GM18868 (cell line): ENCODE measurements around the gene POLR3GL.
"Not testable (repeated sequence)": the region's sequence is repeated elsewhere in the genome, so short reads cannot be mapped to it uniquely, and the experiment has no call there.

Experiments used
- ATAC-seq: cut with Tn5 transposase; IDR thresholded peaks from one replicate; pipeline ENCODE4 v1.9.1; 2021; ENCODE audit warnings: mild to moderate bottlenecking, moderate library complexity; ENCODE audit not compliant: unreplicated experiment

The POLR3GL gene

GRCh38 chr1:146019231-146020057 is 55.0 kb downstream of the POLR3GL start:
- ATAC-seq = no peak

DNA sequence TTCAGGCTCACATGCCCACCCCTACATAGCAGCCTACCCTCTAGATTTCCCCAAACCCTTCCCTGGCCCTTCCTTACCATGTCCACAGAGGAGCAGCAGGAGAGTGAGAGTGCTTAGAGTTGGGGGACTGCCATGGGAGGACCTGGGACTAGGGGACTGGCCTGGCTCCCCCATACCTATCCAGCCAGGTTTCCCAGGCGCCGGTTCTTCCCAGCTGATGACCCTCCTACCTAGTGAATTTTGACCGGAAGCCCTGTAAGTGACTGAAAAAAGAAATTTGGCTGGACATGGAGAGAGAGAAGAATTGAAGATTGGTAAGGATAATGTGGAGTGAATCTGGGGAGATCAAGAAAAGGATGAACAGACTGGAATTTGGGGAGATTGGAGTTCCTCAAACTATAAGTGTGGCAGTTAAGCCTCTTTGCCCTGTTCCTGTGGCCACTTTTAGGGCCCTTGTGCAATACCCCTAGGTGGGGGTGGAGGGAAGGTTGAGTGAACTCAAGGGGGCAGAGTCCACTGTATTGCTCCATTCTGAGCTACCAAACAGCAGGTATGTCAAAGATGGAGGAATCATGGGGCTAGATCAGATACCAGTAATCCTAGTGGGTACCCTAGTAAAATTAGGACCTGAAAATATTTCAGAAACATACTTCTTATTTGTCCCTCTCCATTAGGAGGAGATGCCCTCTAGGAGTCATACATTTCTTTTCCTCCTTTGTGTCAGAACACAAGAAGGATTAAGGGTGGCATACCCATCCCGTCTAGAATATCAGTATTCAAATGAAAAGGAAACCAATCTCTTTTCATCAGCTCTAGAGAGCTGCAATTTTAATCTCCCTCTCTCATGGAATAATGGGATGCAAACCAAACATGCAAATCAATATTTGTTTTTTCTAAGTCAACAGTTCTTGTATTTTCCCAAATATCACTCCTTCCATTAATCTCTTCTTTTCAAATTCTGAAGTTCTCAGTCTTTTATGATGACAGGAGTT is 55.9 kb downstream of the POLR3GL start:
- no peak for ATAC-seq

DNA sequence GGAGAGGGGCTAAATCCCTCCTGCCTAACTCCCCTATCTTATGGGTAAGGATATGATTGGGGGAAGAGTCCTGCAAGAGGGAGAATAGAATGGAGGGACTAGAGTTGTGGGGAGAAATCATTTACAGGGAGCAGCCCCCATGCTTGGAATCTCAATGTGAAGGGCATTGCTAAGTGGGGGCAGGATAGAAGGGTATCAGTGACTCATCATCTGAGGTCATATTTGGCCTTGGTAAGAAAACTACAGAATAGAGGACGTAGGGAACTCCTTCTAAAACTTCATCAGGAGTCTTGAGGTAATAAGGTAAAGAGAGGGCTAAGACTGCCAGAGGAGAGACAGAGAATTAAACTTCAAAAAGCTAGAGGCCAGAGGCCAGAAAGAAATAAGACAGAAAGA is 56.6 kb downstream of the POLR3GL start:
- no peak for ATAC-seq

- ATAC-seq = no peak
These were observed 57.3 kb downstream of the POLR3GL start, which contains the start of gene HJV for GRCh38 chr1:146021622-146022402. Gene HJV (minus strand): TSS chr1:146021735. CDS start chr1:146020231, 1,504 bp downstream.

- ATAC-seq = no peak
These were observed 58.1 kb downstream of the POLR3GL start for GRCh38 chr1:146022403-146023127.

GRCh38 chr1:146025787-146026495 is 61.5 kb downstream of the POLR3GL start:
- ATAC-seq = not testable (repeated sequence)

GRCh38 chr1:146026650-146027049 is 62.2 kb downstream of the POLR3GL start:
- not testable (repeated sequence) for ATAC-seq
